ENCODE measurements around the gene EN2.

DNA sequence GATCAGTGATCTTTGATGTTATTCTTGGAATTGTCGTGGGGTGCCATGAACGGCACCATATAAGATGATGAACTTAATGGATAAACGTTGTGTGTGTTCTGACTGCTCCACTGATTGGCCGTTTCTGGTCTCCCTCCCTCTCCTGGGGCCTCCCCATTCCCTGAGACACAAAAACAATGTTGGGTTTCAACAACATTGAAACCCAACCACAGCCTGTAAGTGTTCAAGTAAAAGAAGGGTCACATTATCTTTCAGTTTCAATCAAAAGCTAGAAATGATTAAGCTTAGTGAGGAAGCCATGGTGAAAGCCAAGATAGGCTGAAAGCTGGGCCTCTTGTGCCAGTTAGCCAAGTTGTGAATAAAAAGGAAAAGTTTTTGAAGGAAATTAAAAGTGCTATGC is 19.5 kb downstream of the EN2 start:
- TF ChIP-seq POLR2A (IDR thresholded peaks at IDR 0.05; ENCODE audit: low read depth): no peak
- TF ChIP-seq, protein P1, sequence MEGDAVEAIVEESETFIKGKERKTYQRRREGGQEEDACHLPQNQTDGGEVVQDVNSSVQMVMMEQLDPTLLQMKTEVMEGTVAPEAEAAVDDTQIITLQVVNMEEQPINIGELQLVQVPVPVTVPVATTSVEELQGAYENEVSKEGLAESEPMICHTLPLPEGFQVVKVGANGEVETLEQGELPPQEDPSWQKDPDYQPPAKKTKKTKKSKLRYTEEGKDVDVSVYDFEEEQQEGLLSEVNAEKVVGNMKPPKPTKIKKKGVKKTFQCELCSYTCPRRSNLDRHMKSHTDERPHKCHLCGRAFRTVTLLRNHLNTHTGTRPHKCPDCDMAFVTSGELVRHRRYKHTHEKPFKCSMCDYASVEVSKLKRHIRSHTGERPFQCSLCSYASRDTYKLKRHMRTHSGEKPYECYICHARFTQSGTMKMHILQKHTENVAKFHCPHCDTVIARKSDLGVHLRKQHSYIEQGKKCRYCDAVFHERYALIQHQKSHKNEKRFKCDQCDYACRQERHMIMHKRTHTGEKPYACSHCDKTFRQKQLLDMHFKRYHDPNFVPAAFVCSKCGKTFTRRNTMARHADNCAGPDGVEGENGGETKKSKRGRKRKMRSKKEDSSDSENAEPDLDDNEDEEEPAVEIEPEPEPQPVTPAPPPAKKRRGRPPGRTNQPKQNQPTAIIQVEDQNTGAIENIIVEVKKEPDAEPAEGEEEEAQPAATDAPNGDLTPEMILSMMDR (IDR thresholded peaks at IDR 0.05): no peak
- TF ChIP-seq EP300 (IDR thresholded peaks at IDR 0.05): no peak
